ENCODE measurements around the gene RAD51B. TPM values are rescaled to one million over a fixed set of nuclear protein-coding genes. Genes with fewer than 3 reads are reported as not detected.

RAD51B gene
- total and polyA plus RNA-seq, 4 donors: 2.5 to 95.0 (median 9.6) TPM

DNA sequence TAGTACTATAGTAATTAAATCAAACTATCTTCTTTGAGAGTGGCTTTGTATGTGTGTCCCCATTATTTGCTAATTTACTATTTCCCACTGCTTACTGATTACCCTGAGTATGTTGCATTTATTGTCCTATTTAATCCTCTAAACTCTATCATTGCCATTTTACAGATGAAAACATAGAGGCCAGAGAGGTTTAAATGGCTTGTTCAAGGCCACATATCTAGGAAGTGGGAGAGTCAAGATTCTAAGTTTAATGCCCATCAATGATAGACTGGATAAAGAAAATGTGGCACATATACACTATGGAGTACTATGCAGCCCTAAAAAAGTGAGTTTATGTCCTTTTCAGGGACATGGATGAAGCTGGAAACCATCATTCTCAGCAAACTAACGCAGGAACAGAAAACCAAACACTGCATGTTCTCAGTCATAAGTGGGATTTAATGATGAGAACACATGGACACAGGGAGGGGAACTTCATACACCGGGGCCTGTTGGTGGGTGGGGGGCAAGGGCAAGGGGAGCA is 553.6 kb downstream of the RAD51B start:
- peaks cover 0 to 60% (median 23%) of the 10 kb centered on the region in 5 donors for H3K4me1 ChIP-seq (ENCODE audit: control insufficient read depth in 5 of 5, insufficient read depth in 5 of 5, low read length in 5 of 5)
- no peak overlapping the region for H3K27ac ChIP-seq (ENCODE audit: low read depth in 1 of 2, low read length in 1 of 2)
- H3K9ac ChIP-seq (ENCODE audit: insufficient read depth in 1 of 2, low read length in 2 of 2): no peak overlapping the region
- DNase-seq (no peak), ATAC-seq (ENCODE audit: insufficient read depth, low FRiP score) (no peak)
- TF ChIP-seq, protein P1, sequence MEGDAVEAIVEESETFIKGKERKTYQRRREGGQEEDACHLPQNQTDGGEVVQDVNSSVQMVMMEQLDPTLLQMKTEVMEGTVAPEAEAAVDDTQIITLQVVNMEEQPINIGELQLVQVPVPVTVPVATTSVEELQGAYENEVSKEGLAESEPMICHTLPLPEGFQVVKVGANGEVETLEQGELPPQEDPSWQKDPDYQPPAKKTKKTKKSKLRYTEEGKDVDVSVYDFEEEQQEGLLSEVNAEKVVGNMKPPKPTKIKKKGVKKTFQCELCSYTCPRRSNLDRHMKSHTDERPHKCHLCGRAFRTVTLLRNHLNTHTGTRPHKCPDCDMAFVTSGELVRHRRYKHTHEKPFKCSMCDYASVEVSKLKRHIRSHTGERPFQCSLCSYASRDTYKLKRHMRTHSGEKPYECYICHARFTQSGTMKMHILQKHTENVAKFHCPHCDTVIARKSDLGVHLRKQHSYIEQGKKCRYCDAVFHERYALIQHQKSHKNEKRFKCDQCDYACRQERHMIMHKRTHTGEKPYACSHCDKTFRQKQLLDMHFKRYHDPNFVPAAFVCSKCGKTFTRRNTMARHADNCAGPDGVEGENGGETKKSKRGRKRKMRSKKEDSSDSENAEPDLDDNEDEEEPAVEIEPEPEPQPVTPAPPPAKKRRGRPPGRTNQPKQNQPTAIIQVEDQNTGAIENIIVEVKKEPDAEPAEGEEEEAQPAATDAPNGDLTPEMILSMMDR (IDR thresholded peaks at IDR 0.05; ENCODE audit: control extremely low read depth, extremely low read depth): no peak
- no peak overlapping the region for H3K4me3 ChIP-seq
- no peaks in the 10 kb centered on the region for H3K36me3 ChIP-seq (ENCODE audit: control insufficient read depth in 4 of 4, insufficient read depth in 4 of 4, low read length in 4 of 4)
- WGBS, 2 donors: 96 to 97% methylated on average over 2 of the region's 2 CpGs
- H3K27me3 ChIP-seq (ENCODE audit: control insufficient read depth in 3 of 3, insufficient read depth in 3 of 3, low read length in 2 of 3): no peaks in the 10 kb centered on the region
- H3K9me3 ChIP-seq (ENCODE audit: control insufficient read depth in 4 of 4, insufficient read depth in 3 of 4, low read length in 3 of 4): no peaks in the 10 kb centered on the region

DNA sequence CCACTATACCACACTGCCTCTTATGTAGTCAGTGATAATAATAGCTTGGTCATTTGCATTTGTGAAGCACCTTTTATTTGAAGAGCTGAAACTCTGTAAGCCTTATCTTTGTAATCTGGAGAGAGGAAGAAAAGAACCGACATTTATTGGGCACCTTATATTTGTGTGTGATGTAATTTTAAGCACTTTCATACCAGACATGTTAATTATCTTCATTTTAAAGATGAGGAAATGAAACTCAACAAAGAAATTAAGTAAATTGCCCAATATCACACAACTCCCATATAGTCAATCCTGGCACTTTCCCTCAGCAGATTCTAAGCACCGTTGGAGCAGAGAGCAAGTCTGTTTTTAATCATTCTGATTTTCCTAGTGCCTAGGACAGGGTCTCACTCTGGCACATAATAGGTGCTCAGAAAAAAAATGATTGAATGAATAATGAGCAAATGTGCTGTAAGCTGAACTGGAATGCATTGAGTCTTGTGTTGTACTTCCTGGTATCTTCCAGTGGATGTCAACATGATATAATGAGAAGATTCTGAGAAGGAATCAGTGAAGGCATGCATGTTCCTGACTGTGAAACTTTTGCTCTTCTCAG is 554.4 kb downstream of the RAD51B start:
- no peak overlapping the region for H3K4me3 ChIP-seq
- no peaks in the 10 kb centered on the region for H3K9me3 ChIP-seq (ENCODE audit: control insufficient read depth in 4 of 4, insufficient read depth in 3 of 4, low read length in 3 of 4)
- DNase-seq (no peak), ATAC-seq (ENCODE audit: insufficient read depth, low FRiP score) (no peak)
- WGBS, 2 donors: 38 to 40% methylated on average over 2 of the region's 2 CpGs
- H3K36me3 ChIP-seq (ENCODE audit: control insufficient read depth in 4 of 4, insufficient read depth in 4 of 4, low read length in 4 of 4): no peaks in the 10 kb centered on the region
- no peak overlapping the region for H3K27ac ChIP-seq (ENCODE audit: low read depth in 1 of 2, low read length in 1 of 2)
- TF ChIP-seq, protein P1 (IDR thresholded peaks at IDR 0.05; ENCODE audit: control extremely low read depth, extremely low read depth): no peak
- no peaks in the 10 kb centered on the region for H3K27me3 ChIP-seq (ENCODE audit: control insufficient read depth in 3 of 3, insufficient read depth in 3 of 3, low read length in 2 of 3)
- no peak overlapping the region for H3K9ac ChIP-seq (ENCODE audit: insufficient read depth in 1 of 2, low read length in 2 of 2)
- peaks cover 0 to 64% (median 25%) of the 10 kb centered on the region in 5 donors for H3K4me1 ChIP-seq (ENCODE audit: control insufficient read depth in 5 of 5, insufficient read depth in 5 of 5, low read length in 5 of 5)

- DNase-seq (no peak), ATAC-seq (ENCODE audit: insufficient read depth, low FRiP score) (no peak)
- no peaks in the 10 kb centered on the region for H3K9me3 ChIP-seq (ENCODE audit: control insufficient read depth in 4 of 4, insufficient read depth in 3 of 4, low read length in 3 of 4)
- TF ChIP-seq, protein P1 (IDR thresholded peaks at IDR 0.05; ENCODE audit: control extremely low read depth, extremely low read depth): no peak
- H3K36me3 ChIP-seq (ENCODE audit: control insufficient read depth in 4 of 4, insufficient read depth in 4 of 4, low read length in 4 of 4): no peaks in the 10 kb centered on the region
- H3K9ac ChIP-seq (ENCODE audit: insufficient read depth in 1 of 2, low read length in 2 of 2): peak overlapping the region in 1 of 2 donors; percentile 49
- no peak overlapping the region for H3K4me3 ChIP-seq
- 82 to 89% methylated on average over 7 of the region's 7 CpGs for WGBS, 2 donors
- no peaks in the 10 kb centered on the region for H3K27me3 ChIP-seq (ENCODE audit: control insufficient read depth in 3 of 3, insufficient read depth in 3 of 3, low read length in 2 of 3)
- H3K4me1 ChIP-seq (ENCODE audit: control insufficient read depth in 5 of 5, insufficient read depth in 5 of 5, low read length in 5 of 5): peaks cover 2 to 60% (median 19%) of the 10 kb centered on the region in 5 donors
- no peak overlapping the region for H3K27ac ChIP-seq (ENCODE audit: low read depth in 1 of 2, low read length in 1 of 2)
Observed at GRCh38 chr14:68374682-68375081, 555.1 kb downstream of the RAD51B start.
